ENCODE data around the gene BMP7.
"Not testable (repeated sequence)": the region's sequence is repeated elsewhere in the genome, so short reads cannot be mapped to it uniquely, and the experiment has no call there.

Gene BMP7

DNA sequence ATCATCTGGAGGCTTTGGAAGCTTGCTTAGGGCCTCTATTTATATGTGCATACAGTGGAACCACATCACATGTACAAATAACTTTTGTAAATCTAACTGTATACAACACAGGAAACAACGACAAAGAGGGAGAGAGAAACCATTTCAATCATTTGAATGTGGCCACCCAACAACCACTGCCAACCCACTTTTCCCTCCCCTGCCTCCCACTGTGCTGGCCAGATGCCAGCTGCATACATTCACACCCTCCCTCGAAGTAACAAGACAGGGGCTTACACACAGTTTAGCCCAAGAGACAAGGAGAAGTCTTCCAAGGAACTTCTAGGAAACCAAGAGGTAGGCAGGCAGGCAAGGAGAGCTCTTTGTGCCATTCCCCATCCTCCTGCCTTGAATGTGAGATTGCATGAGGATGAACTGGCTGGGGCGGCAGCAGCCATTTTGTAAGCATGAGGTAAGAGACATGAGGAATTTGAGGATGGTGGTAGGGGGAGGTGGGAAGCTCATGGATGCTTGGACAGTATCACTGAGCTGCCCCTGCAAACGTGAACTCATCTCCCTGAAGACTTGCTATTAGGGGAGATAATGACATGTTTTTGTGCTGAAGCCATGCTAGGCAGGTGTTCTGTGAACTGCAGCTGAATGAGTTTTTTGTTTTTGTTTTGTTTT is 18.2 kb downstream of the BMP7 start:
- Histone ChIP-seq H3K79me2 (ENCODE audit: control insufficient read depth, insufficient read depth, low read length, unreplicated experiment) (no peaks in the 10 kb centered on the region), H2AFZ (ENCODE audit: low read length, unreplicated experiment) (no peak overlapping the region), H3K27me3 (ENCODE audit: insufficient read depth, low read length) (no peaks in the 10 kb centered on the region), H3K4me1 (ENCODE audit: control insufficient read depth, insufficient read depth, low read length, unreplicated experiment) (no peaks in the 10 kb centered on the region), H3K27ac (ENCODE audit: low read depth, low read length) (no peak overlapping the region), H3K4me3 (ENCODE audit: low read depth, low read length) (no peak overlapping the region), H3K36me3 (ENCODE audit: insufficient read depth, low read length) (no peaks in the 10 kb centered on the region)

DNA sequence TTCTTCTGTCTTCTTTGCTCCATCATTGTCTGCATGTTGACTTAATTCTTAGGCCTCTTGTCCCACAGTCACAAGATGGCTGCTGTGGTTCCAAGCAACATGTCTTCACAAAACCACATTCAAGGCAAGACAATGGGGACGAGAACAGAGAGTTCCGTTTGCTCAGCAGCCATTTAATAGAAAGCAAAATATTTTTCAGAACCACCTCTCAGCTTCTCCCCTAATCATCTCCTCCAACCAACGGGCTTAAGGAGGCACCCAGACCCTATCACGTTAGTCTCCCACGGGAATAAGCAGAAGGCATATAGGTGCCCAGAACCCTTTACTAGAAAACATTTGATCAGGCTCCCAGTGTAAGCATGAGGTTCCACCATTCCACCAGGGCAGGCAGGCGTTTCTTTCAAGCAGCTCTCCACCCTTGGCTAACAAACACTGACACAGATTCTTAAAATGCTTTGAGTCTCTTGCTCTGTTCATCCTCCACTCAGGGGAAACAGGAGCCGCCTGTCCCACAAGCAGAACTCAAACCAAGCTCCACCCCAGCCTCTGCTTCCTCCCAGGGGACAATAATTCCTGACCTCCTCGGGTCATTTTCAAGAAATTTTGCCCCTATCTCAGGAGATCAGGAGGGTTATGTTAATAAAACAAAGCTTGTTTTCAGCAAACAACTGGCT is 19.0 kb downstream of the BMP7 start:
- Histone ChIP-seq H3K4me3 (ENCODE audit: low read depth, low read length) (no peak overlapping the region), H3K27me3 (ENCODE audit: insufficient read depth, low read length) (no peaks in the 10 kb centered on the region), H2AFZ (ENCODE audit: low read length, unreplicated experiment) (no peak overlapping the region), H3K4me1 (ENCODE audit: control insufficient read depth, insufficient read depth, low read length, unreplicated experiment) (no peaks in the 10 kb centered on the region), H3K79me2 (ENCODE audit: control insufficient read depth, insufficient read depth, low read length, unreplicated experiment) (no peaks in the 10 kb centered on the region), H3K27ac (ENCODE audit: low read depth, low read length) (no peak overlapping the region), H3K36me3 (ENCODE audit: insufficient read depth, low read length) (no peaks in the 10 kb centered on the region)

DNA sequence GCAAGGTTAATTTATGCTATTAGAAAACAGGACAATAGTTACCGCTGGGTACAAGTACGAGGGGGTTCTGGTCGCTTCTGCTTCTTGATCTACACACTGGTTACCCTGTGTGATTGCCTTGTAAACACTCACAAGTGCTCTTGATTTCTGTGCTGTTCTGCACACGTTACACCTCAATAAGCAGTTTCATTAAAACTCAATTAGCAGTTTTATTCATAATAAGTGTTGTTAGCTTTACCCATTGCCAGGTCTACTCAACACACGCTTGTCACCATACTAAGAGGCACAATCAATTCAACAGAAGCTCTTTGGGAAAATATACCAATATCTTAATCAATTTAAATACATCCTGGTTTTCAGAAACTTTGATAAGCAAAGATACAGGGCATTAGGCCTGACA is 20.4 kb downstream of the BMP7 start:
- Histone ChIP-seq H3K36me3 (ENCODE audit: insufficient read depth, low read length) (no peaks in the 10 kb centered on the region), H3K4me3 (ENCODE audit: low read depth, low read length) (no peak overlapping the region), H3K4me1 (ENCODE audit: control insufficient read depth, insufficient read depth, low read length, unreplicated experiment) (no peaks in the 10 kb centered on the region), H3K79me2 (ENCODE audit: control insufficient read depth, insufficient read depth, low read length, unreplicated experiment) (no peaks in the 10 kb centered on the region), H3K27ac (ENCODE audit: low read depth, low read length) (no peak overlapping the region), H2AFZ (ENCODE audit: low read length, unreplicated experiment) (no peak overlapping the region), H3K27me3 (ENCODE audit: insufficient read depth, low read length) (no peaks in the 10 kb centered on the region)

DNA sequence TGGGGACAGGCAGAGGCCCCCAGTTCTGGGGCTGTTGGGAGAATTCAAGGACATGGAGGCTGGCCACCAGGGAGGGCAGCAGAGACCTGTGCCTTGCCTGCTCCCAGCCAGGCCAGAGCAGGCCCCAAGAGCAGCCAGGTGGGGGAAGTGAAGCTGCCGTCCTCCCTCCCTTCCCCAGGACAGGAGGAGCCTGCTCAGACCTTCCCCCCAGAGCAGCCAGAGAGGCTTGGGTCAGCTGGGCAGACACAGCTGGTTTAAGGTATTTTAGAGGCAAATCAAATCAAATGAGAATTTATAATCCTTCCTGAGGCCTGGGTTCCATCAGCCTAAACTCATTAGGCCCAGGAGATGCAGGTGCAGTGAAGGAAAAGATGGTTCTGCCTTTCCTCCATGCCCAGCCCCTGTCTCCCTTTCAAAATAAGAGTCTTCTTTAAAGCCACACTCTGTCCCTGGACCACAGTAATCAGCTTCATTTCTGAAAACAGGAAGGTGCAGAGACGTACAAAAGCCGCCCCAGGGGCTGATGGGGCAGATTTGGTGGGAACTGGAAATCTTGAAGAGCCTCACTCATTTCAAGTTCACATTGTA is 21.7 kb downstream of the BMP7 start:
- no peaks in the 10 kb centered on the region for H3K36me3 ChIP-seq (ENCODE audit: insufficient read depth, low read length)
- H3K4me3 ChIP-seq (ENCODE audit: low read depth, low read length): no peak overlapping the region
- no peak overlapping the region for H3K27ac ChIP-seq (ENCODE audit: low read depth, low read length)
- H3K27me3 ChIP-seq (ENCODE audit: insufficient read depth, low read length): no peaks in the 10 kb centered on the region
- H3K4me1 ChIP-seq (ENCODE audit: control insufficient read depth, insufficient read depth, low read length, unreplicated experiment): no peaks in the 10 kb centered on the region
- H2AFZ ChIP-seq (ENCODE audit: low read length, unreplicated experiment): no peak overlapping the region
- H3K79me2 ChIP-seq (ENCODE audit: control insufficient read depth, insufficient read depth, low read length, unreplicated experiment): no peaks in the 10 kb centered on the region

DNA sequence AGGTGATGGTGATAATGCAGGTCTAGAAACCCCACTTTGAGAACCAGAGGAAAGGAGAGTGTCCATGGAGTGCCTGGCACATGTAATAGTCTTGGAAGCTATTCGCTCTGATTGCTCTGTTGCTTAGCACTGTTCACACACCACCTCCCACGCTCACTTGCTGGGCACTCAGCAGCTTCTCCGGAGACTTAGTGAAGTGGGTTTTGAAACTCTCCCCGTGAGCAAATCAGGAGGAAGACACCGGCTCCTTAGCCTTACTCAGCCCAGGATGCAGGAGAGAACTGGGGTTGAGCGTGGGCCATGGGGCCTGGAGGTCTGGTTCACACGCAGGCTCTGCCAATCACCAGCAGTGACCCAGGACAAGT is 22.2 kb downstream of the BMP7 start:
- Histone ChIP-seq H3K79me2 (ENCODE audit: control insufficient read depth, insufficient read depth, low read length, unreplicated experiment) (no peaks in the 10 kb centered on the region), H2AFZ (ENCODE audit: low read length, unreplicated experiment) (no peak overlapping the region), H3K36me3 (ENCODE audit: insufficient read depth, low read length) (no peaks in the 10 kb centered on the region), H3K4me3 (ENCODE audit: low read depth, low read length) (no peak overlapping the region), H3K27me3 (ENCODE audit: insufficient read depth, low read length) (no peaks in the 10 kb centered on the region), H3K27ac (ENCODE audit: low read depth, low read length) (no peak overlapping the region), H3K4me1 (ENCODE audit: control insufficient read depth, insufficient read depth, low read length, unreplicated experiment) (no peaks in the 10 kb centered on the region)

DNA sequence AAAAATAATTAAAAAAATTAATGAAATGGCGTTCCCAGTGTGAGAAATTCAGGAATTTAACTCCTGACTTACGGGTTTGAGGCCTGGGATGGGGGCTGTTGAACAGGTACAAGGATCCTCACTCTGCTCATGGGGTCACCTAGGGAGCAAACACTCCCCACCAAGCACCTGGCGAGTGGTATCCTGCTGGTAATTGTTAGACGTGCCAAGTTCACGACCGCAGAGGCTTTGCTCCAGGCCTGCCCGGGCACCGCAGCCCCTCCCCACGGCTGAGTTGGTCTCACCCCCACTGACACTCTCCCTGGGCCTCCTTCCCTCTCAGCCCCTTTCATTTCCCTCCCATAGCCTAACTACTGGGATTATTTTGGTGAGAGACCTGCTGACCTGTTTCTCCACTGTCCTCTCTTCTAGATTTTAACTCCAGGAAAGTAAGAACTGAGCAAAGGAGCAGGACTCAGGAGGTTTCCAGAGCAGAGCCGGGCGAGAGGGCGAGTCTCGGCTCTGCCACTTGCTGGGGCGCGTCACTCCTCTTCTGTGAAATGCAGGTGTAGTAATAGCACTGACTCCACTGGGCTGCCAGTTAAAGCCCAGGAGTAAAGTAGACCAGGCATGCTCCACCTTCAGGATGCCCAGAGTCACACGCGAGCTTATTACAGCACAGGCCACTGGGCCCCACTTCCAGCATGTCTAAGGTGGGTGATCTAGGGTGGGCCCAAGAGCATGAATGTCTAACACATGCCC is 22.8 kb downstream of the BMP7 start:
- no peak overlapping the region for H3K4me3 ChIP-seq (ENCODE audit: low read depth, low read length)
- no peak overlapping the region for H2AFZ ChIP-seq (ENCODE audit: low read length, unreplicated experiment)
- no peaks in the 10 kb centered on the region for H3K36me3 ChIP-seq (ENCODE audit: insufficient read depth, low read length)
- H3K4me1 ChIP-seq (ENCODE audit: control insufficient read depth, insufficient read depth, low read length, unreplicated experiment): no peaks in the 10 kb centered on the region
- H3K27ac ChIP-seq (ENCODE audit: low read depth, low read length): no peak overlapping the region
- no peaks in the 10 kb centered on the region for H3K79me2 ChIP-seq (ENCODE audit: control insufficient read depth, insufficient read depth, low read length, unreplicated experiment)
- H3K27me3 ChIP-seq (ENCODE audit: insufficient read depth, low read length): no peaks in the 10 kb centered on the region

DNA sequence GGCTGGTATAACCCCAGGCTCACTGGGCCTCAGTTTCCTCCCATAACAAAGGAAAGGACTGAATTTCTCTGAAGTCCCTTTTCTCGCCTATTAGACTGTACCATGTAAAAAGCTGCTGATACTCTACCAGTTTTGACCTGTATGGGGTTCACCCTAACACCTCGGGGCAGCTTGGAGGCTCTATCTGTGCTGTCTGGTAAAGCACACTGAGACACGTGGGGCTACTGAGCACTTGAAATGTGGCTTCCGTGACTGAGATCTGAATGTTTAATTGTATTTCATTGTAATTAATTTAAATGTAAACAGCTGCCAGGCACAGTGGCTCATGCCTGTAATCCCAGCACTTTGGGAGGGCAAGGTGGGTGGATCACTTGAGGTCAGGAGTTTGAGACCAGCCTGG is 24.0 kb downstream of the BMP7 start:
- Histone ChIP-seq H3K4me1 (ENCODE audit: control insufficient read depth, insufficient read depth, low read length, unreplicated experiment) (no peaks in the 10 kb centered on the region), H3K36me3 (ENCODE audit: insufficient read depth, low read length) (no peaks in the 10 kb centered on the region), H3K4me3 (ENCODE audit: low read depth, low read length) (no peak overlapping the region), H2AFZ (ENCODE audit: low read length, unreplicated experiment) (no peak overlapping the region), H3K79me2 (ENCODE audit: control insufficient read depth, insufficient read depth, low read length, unreplicated experiment) (no peaks in the 10 kb centered on the region), H3K27ac (ENCODE audit: low read depth, low read length) (no peak overlapping the region), H3K27me3 (ENCODE audit: insufficient read depth, low read length) (no peaks in the 10 kb centered on the region)

DNA sequence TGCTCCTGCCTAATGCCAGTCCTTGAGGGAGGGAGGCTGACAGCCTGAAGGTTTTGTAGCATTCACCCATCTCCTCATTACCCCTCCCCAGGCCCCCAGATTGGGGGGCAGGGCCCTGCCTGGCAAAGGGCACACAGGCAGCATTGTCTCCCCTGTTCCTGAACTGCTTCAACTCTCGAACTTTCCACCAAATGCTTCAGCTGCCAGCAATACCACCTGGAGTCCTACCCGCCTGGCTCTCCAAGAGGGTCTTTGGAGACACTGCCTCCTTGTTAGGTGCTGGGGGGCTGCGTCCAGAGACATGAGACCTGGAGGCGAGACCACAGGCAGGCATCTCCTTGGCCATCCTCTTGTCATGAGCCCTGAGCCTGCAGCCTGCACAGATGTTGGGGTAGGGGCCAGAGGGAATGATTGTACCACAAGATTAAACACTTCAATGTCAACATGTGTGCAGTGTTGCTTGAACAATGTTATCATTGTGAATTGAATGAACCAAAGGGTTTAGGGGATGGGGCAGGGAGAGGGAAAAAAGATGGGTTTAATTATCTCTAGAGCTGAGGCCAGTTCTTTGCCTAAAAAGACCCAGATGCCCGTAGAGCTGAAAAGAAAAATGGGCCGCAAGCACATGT is 25.0 kb downstream of the BMP7 start:
- H3K4me3 ChIP-seq (ENCODE audit: low read depth, low read length): no peak overlapping the region
- H3K79me2 ChIP-seq (ENCODE audit: control insufficient read depth, insufficient read depth, low read length, unreplicated experiment): no peaks in the 10 kb centered on the region
- H3K4me1 ChIP-seq (ENCODE audit: control insufficient read depth, insufficient read depth, low read length, unreplicated experiment): no peaks in the 10 kb centered on the region
- no peak overlapping the region for H2AFZ ChIP-seq (ENCODE audit: low read length, unreplicated experiment)
- no peaks in the 10 kb centered on the region for H3K27me3 ChIP-seq (ENCODE audit: insufficient read depth, low read length)
- H3K27ac ChIP-seq (ENCODE audit: low read depth, low read length): no peak overlapping the region
- no peaks in the 10 kb centered on the region for H3K36me3 ChIP-seq (ENCODE audit: insufficient read depth, low read length)

DNA sequence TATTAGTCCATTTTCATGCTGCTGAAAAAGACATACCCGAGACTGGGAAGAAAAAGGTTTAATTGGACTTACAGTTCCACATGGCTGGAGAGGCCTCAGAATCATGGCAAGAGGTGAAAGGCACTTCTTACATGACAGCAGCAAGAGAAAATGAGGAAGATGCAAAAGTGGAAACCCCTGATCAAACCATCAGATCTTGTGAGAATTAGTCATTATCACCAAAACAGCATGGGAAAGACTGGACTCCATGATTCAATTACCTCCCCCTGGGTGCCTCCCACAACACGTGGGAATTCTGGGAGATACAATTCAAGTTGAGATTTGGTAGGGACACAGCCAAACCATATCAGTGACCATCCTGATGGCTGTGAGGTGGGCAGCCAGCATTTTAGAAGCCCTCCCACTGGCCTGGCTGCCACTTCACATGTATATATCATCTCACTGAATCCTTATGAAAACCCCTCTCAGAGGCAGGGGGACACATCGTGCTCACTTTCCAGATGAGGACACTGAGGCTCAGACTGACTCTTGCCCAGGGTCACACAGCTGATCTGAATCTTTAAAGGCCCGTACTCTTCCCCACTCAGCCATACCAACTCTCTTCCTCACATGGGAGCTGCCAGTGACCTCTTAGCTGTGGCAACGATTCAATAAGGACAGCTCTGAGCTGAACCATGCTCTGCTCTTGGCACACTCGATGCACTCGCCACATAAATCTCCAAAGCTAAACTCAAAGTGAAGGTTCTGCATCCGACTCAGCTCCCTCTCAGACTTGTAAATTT is 25.7 kb downstream of the BMP7 start:
- no peaks in the 10 kb centered on the region for H3K79me2 ChIP-seq (ENCODE audit: control insufficient read depth, insufficient read depth, low read length, unreplicated experiment)
- H3K4me3 ChIP-seq (ENCODE audit: low read depth, low read length): no peak overlapping the region
- H3K27me3 ChIP-seq (ENCODE audit: insufficient read depth, low read length): no peaks in the 10 kb centered on the region
- no peak overlapping the region for H3K27ac ChIP-seq (ENCODE audit: low read depth, low read length)
- no peaks in the 10 kb centered on the region for H3K4me1 ChIP-seq (ENCODE audit: control insufficient read depth, insufficient read depth, low read length, unreplicated experiment)
- no peak overlapping the region for H2AFZ ChIP-seq (ENCODE audit: low read length, unreplicated experiment)
- no peaks in the 10 kb centered on the region for H3K36me3 ChIP-seq (ENCODE audit: insufficient read depth, low read length)

DNA sequence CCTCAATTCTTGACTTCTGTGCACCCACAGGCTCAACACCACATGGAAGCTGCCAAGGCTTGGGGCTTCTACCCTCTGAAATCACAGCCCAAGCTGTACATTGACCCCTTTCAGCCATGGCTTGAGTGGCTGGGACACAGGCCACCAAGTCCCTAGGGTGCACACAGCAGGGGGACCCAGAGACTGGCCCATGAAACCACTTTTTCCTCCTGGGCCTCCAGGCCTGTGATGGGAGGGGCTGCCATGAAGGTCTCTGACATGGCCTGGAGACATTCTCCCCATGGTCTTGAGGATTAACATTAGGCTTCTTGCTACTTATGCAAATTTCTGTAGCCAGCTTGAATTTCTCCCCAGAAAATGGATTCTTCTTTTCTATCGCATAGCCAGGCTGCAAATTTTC is 26.7 kb downstream of the BMP7 start:
- not testable (repeated sequence) for H3K36me3 ChIP-seq (ENCODE audit: insufficient read depth, low read length); H3K79me2 ChIP-seq (ENCODE audit: control insufficient read depth, insufficient read depth, low read length, unreplicated experiment); H3K4me3 ChIP-seq (ENCODE audit: low read depth, low read length); H3K27ac ChIP-seq (ENCODE audit: low read depth, low read length); H3K4me1 ChIP-seq (ENCODE audit: control insufficient read depth, insufficient read depth, low read length, unreplicated experiment); H3K27me3 ChIP-seq (ENCODE audit: insufficient read depth, low read length); H2AFZ ChIP-seq (ENCODE audit: low read length, unreplicated experiment)

Measured in ACC112 (cell line).